ENCODE measurements around the gene MPPE1. TPM values are rescaled to one million over a fixed set of nuclear protein-coding genes. Genes with fewer than 3 reads are reported as not detected.

Gene MPPE1
- polyA plus RNA-seq, 1 donor from 2014 or later = 53.4 TPM

- Histone ChIP-seq H3K4me3 (ENCODE audit: low read length) (no peak overlapping the region), H4K20me1 (ENCODE audit: insufficient read depth) (no peaks in the 10 kb centered on the region), H3F3A (ENCODE audit: insufficient read depth, low read length, poor library complexity, severe bottlenecking) (no peaks in the 10 kb centered on the region), H2AFZ (ENCODE audit: low read depth, low read length) (no peak overlapping the region), H3K27ac (ENCODE audit: low read length) (no peak overlapping the region), H3K9me3 (ENCODE audit: low read length) (no peaks in the 10 kb centered on the region), H3K9me2 (ENCODE audit: insufficient read depth, low read length) (no peaks in the 10 kb centered on the region), H3K4me2 (ENCODE audit: low read length) (no peak overlapping the region), H3K27me3 (ENCODE audit: insufficient read depth, low read depth, low read length) (no peaks in the 10 kb centered on the region), H3K9ac (ENCODE audit: low read length) (no peak overlapping the region), H3K79me2 (replicated peaks; ENCODE audit: insufficient read depth, low read length) (peaks cover 15% of the 10 kb centered on the region), H3K36me3 (ENCODE audit: insufficient read depth, low read length) (no peaks in the 10 kb centered on the region)
- TF ChIP-seq POLR2AphosphoS5 (IDR thresholded peaks at IDR 0.05) = no peak
Observed at GRCh38 chr18:11847811-11848210, 60.3 kb downstream of the MPPE1 start.

GRCh38 chr18:11845654-11846053, 62.5 kb downstream of the MPPE1 start:
- TF ChIP-seq RAD21 (conservative IDR thresholded peaks at IDR 0.05) = no peak
- no peak for TF ChIP-seq POLR2AphosphoS5 (IDR thresholded peaks at IDR 0.05)
- no peak for TF ChIP-seq EP300 (conservative IDR thresholded peaks at IDR 0.05; ENCODE audit: poor library complexity, severe bottlenecking)
- TF ChIP-seq TAF1 (IDR thresholded peaks at IDR 0.05; ENCODE audit: low read depth) = no peak
- TF ChIP-seq SMC3 (conservative IDR thresholded peaks at IDR 0.05; ENCODE audit: poor library complexity) = no peak
- TF ChIP-seq CTCF (IDR thresholded peaks at IDR 0.05; ENCODE audit: poor library complexity, severe bottlenecking) = no peak
- TF ChIP-seq MXI1 (conservative IDR thresholded peaks at IDR 0.05; ENCODE audit: poor library complexity, severe bottlenecking) = no peak
- TF ChIP-seq EZH2 (IDR thresholded peaks at IDR 0.05; ENCODE audit: borderline replicate concordance, insufficient read depth, low read length, poor library complexity, severe bottlenecking) = no peak
- no peaks in the 10 kb centered on the region for H3K9me3 ChIP-seq (ENCODE audit: low read length)
- no peak overlapping the region for H3K4me3 ChIP-seq (ENCODE audit: low read length)
- no peaks in the 10 kb centered on the region for H3K36me3 ChIP-seq (ENCODE audit: insufficient read depth, low read length)
- H3K27ac ChIP-seq (ENCODE audit: low read length) = no peak overlapping the region
- no peaks in the 10 kb centered on the region for H3K79me2 ChIP-seq (replicated peaks; ENCODE audit: insufficient read depth, low read length)
- H3K9me2 ChIP-seq (ENCODE audit: insufficient read depth, low read length) = no peaks in the 10 kb centered on the region
- no peak overlapping the region for H3K4me2 ChIP-seq (ENCODE audit: low read length)
- H2AFZ ChIP-seq (ENCODE audit: low read depth, low read length) = no peak overlapping the region
- H4K20me1 ChIP-seq (ENCODE audit: insufficient read depth) = no peaks in the 10 kb centered on the region
- H3K9ac ChIP-seq (ENCODE audit: low read length) = no peak overlapping the region
- H3K27me3 ChIP-seq (ENCODE audit: insufficient read depth, low read depth, low read length) = no peaks in the 10 kb centered on the region
- H3F3A ChIP-seq (ENCODE audit: insufficient read depth, low read length, poor library complexity, severe bottlenecking) = no peaks in the 10 kb centered on the region

- no peak overlapping the region for H3K27ac ChIP-seq (ENCODE audit: low read length)
Observed at GRCh38 chr18:11844436-11844835, 63.7 kb downstream of the MPPE1 start.

More at GRCh38 chr18:11844436-11844835, 63.7 kb downstream of the MPPE1 start:
- Histone ChIP-seq H3F3A (ENCODE audit: insufficient read depth, low read length, poor library complexity, severe bottlenecking) (no peaks in the 10 kb centered on the region), H3K4me2 (ENCODE audit: low read length) (no peak overlapping the region), H4K20me1 (ENCODE audit: insufficient read depth) (no peaks in the 10 kb centered on the region), H2AFZ (ENCODE audit: low read depth, low read length) (no peak overlapping the region), H3K79me2 (replicated peaks; ENCODE audit: insufficient read depth, low read length) (no peaks in the 10 kb centered on the region), H3K4me3 (ENCODE audit: low read length) (no peak overlapping the region), H3K27me3 (ENCODE audit: insufficient read depth, low read depth, low read length) (no peaks in the 10 kb centered on the region), H3K9ac (ENCODE audit: low read length) (no peak overlapping the region), H3K36me3 (ENCODE audit: insufficient read depth, low read length) (no peaks in the 10 kb centered on the region), H3K9me2 (ENCODE audit: insufficient read depth, low read length) (no peaks in the 10 kb centered on the region), H3K9me3 (ENCODE audit: low read length) (no peaks in the 10 kb centered on the region)
- no peak for TF ChIP-seq RAD21 (conservative IDR thresholded peaks at IDR 0.05)
- TF ChIP-seq EP300 (conservative IDR thresholded peaks at IDR 0.05; ENCODE audit: poor library complexity, severe bottlenecking) = no peak
- TF ChIP-seq MXI1 (conservative IDR thresholded peaks at IDR 0.05; ENCODE audit: poor library complexity, severe bottlenecking) = no peak
- no peak for TF ChIP-seq CTCF (IDR thresholded peaks at IDR 0.05; ENCODE audit: poor library complexity, severe bottlenecking)
- no peak for TF ChIP-seq TAF1 (IDR thresholded peaks at IDR 0.05; ENCODE audit: low read depth)
- TF ChIP-seq EZH2 (IDR thresholded peaks at IDR 0.05; ENCODE audit: borderline replicate concordance, insufficient read depth, low read length, poor library complexity, severe bottlenecking) = no peak
- TF ChIP-seq REST (IDR thresholded peaks at IDR 0.05; ENCODE audit: borderline replicate concordance) = no peak
- TF ChIP-seq POLR2AphosphoS5 (IDR thresholded peaks at IDR 0.05) = no peak
- no peak for TF ChIP-seq SMC3 (conservative IDR thresholded peaks at IDR 0.05; ENCODE audit: poor library complexity)
